HepG2 (cell line): Measurements from ENCODE around the gene RBBP8NL. TPM values are rescaled to one million over a fixed set of nuclear protein-coding genes. Genes with fewer than 3 reads are reported as not detected.
A peak's percentile ranks its signal among the peaks of the same experiment; 100 is the strongest.

ENCODE experiments used
- HNRNPH1 ChIP-seq: fragments of 200-400 bp; formaldehyde crosslinking; optimal IDR thresholded peaks from 2 replicates; pipeline ENCODE3; 2017; ENCODE audit warnings: mild to moderate bottlenecking, low read depth, low read length
- KLF6 ChIP-seq: IDR thresholded peaks from 2 replicates; pipeline ENCODE4 v1.8.0; 2016; ENCODE audit warnings: missing biosample characterization, missing genetic modification reagents
- MYC ChIP-seq: sonication (generic); formaldehyde crosslinking; IDR thresholded peaks from 2 replicates; pipeline ENCODE4 v1.9.0; 2021; ENCODE audit warnings: missing genetic modification reagents, borderline replicate concordance
- NR2F6 ChIP-seq, 2 experiments: IDR thresholded peaks; 2 replicates each; pipeline ENCODE4 v1.6.1; 2016; ENCODE audit warnings: antibody characterized with exemption in 1 of 2, mild to moderate bottlenecking in 1 of 2
- SP4 ChIP-seq: sonication (generic); formaldehyde crosslinking; IDR thresholded peaks from 2 replicates; pipeline ENCODE4 v1.8.1; 2023; ENCODE audit warnings: mild to moderate bottlenecking, missing genetic modification reagents
- TCF7L2 ChIP-seq: IDR thresholded peaks from 2 replicates; pipeline ENCODE4 v1.6.1; 2011; ENCODE audit warnings: mild to moderate bottlenecking, low read depth, low read length, moderate library complexity
- TSC22D2 ChIP-seq: sonication (generic); formaldehyde crosslinking; IDR thresholded peaks from 2 replicates; pipeline ENCODE4 v1.5.1; 2020; ENCODE audit warnings: missing genetic modification reagents, mild to moderate bottlenecking, borderline replicate concordance
- ZNF17 ChIP-seq: sonication (generic); formaldehyde crosslinking; IDR thresholded peaks from 2 replicates; pipeline ENCODE4 v1.5.0; 2020; ENCODE audit warnings: mild to moderate bottlenecking, missing genetic modification reagents
- ZNF276 ChIP-seq: sonication (generic); formaldehyde crosslinking; IDR thresholded peaks from 2 replicates; pipeline ENCODE4 v1.4.0; 2020; ENCODE audit warnings: mild to moderate bottlenecking, low read depth, missing genetic modification reagents
- ZNF33B ChIP-seq: sonication (generic); formaldehyde crosslinking; IDR thresholded peaks from 2 replicates; pipeline ENCODE4 v1.5.1; 2020; ENCODE audit warnings: mild to moderate bottlenecking, missing genetic modification reagents
- ZNF552 ChIP-seq: sonication (generic); formaldehyde crosslinking; IDR thresholded peaks from 2 replicates; pipeline ENCODE4 v1.9.0; 2022; ENCODE audit warnings: missing genetic modification reagents, mild to moderate bottlenecking, borderline replicate concordance
- ZNF562 ChIP-seq: sonication (generic); formaldehyde crosslinking; IDR thresholded peaks from 2 replicates; pipeline ENCODE4 v1.8.0; 2022; ENCODE audit warnings: missing genetic modification reagents, borderline replicate concordance
- ZNF703 ChIP-seq: sonication (generic); formaldehyde crosslinking; IDR thresholded peaks from 2 replicates; pipeline ENCODE4 v1.5.1; 2020; ENCODE audit warnings: missing genetic modification reagents, mild to moderate bottlenecking, moderate library complexity, borderline replicate concordance
- ZNF709 ChIP-seq: sonication (generic); formaldehyde crosslinking; IDR thresholded peaks from 2 replicates; pipeline ENCODE4 v1.5.0; 2020; ENCODE audit warnings: mild to moderate bottlenecking, missing genetic modification reagents
- polyA plus RNA-seq, 8 experiments: library from polyadenylated mRNA; depleted of rRNA in 3 of 8; stranded (reverse) in 7 of 8; unstranded in 1 of 8; fragments of >200 nt; fragmentation: Illumina TruSeq in 4 of 8; extraction: Trizol in 4 of 8; gene quantifications; 2 replicates each; pipeline versions ENCODE4 v1.2.1 to v1.2.3, GENCODE V29; 2011 to 2016; ENCODE audit warnings: low read depth in 4 of 8, missing spikeins in 1 of 8, mixed read lengths in 1 of 8; ENCODE audit not compliant: insufficient read depth in 1 of 8
- total RNA-seq, 5 experiments: library from RNA; depleted of rRNA; stranded (reverse); fragments of >200 nt; fragmentation: Illumina TruSeq; extraction: Trizol; gene quantifications; 2 replicates each; pipeline ENCODE4 v1.2.3, GENCODE V29; 2016; ENCODE audit warnings: low read depth in 1 of 5
- TF ChIP-seq, protein P1 (sequence below): sonication (generic); formaldehyde crosslinking; IDR thresholded peaks from 2 replicates; pipeline ENCODE4 v1.4.0; 2020; ENCODE audit warnings: mild to moderate bottlenecking, missing genetic modification reagents, borderline replicate concordance
- TF ChIP-seq, protein P2 (sequence below): sonication (generic); formaldehyde crosslinking; IDR thresholded peaks from 2 replicates; pipeline ENCODE4; 2020; ENCODE audit warnings: missing genetic modification reagents, mild to moderate bottlenecking, borderline replicate concordance
- TF ChIP-seq, protein P3 (sequence below): sonication (generic); formaldehyde crosslinking; IDR thresholded peaks from 2 replicates; pipeline ENCODE4 v1.5.0; 2020; ENCODE audit warnings: mild to moderate bottlenecking, missing genetic modification reagents, moderate library complexity

The RBBP8NL gene
- total and polyA plus RNA-seq, 2 of the 13 experiments (the other 11 are each of a cell fraction or from before 2014, with no cell fraction given) = 0.69 to 0.86 TPM

GRCh38 chr20:62411479-62412193 lies 15.7 kb downstream of the RBBP8NL start (continued):
- TF ChIP-seq, protein P1, sequence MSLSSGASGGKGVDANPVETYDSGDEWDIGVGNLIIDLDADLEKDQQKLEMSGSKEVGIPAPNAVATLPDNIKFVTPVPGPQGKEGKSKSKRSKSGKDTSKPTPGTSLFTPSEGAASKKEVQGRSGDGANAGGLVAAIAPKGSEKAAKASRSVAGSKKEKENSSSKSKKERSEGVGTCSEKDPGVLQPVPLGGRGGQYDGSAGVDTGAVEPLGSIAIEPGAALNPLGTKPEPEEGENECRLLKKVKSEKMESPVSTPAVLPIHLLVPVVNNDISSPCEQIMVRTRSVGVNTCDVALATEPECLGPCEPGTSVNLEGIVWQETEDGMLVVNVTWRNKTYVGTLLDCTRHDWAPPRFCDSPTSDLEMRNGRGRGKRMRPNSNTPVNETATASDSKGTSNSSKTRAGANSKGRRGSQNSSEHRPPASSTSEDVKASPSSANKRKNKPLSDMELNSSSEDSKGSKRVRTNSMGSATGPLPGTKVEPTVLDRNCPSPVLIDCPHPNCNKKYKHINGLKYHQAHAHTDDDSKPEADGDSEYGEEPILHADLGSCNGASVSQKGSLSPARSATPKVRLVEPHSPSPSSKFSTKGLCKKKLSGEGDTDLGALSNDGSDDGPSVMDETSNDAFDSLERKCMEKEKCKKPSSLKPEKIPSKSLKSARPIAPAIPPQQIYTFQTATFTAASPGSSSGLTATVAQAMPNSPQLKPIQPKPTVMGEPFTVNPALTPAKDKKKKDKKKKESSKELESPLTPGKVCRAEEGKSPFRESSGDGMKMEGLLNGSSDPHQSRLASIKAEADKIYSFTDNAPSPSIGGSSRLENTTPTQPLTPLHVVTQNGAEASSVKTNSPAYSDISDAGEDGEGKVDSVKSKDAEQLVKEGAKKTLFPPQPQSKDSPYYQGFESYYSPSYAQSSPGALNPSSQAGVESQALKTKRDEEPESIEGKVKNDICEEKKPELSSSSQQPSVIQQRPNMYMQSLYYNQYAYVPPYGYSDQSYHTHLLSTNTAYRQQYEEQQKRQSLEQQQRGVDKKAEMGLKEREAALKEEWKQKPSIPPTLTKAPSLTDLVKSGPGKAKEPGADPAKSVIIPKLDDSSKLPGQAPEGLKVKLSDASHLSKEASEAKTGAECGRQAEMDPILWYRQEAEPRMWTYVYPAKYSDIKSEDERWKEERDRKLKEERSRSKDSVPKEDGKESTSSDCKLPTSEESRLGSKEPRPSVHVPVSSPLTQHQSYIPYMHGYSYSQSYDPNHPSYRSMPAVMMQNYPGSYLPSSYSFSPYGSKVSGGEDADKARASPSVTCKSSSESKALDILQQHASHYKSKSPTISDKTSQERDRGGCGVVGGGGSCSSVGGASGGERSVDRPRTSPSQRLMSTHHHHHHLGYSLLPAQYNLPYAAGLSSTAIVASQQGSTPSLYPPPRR (CRISPR knock-in tag) = no peak; the same call in 1 of the 2 replicates
- TF ChIP-seq NR2F6 (IDR thresholded peaks at IDR 0.05) (peak; percentile 15; the same call in 1 of the 2 replicates), NR2F6 (CRISPR knock-in tag; IDR thresholded peaks at IDR 0.05) (peak; percentile 77), HNRNPH1 (no peak), TCF7L2 (no peak), MYC (peak; percentile 51; the same call in 1 of the 2 replicates), ZNF552 (CRISPR knock-in tag) (no peak), SP4 (CRISPR knock-in tag) (peak; percentile 53; the same call in 1 of the 2 replicates), ZNF562 (CRISPR knock-in tag) (no peak), KLF6 (CRISPR knock-in tag) (no peak; the same call in 1 of the 2 replicates), ZNF17 (CRISPR knock-in tag) (no peak), ZNF33B (CRISPR knock-in tag) (no peak), ZNF703 (CRISPR knock-in tag) (peak; percentile 96), ZNF276 (CRISPR knock-in tag) (0 out of 2 replicates have a peak, but pooled peaks have one; percentile 39), ZNF709 (CRISPR knock-in tag) (no peak), TSC22D2 (peak; percentile 44; the same call in 1 of the 2 replicates)
- TF ChIP-seq, protein P2, sequence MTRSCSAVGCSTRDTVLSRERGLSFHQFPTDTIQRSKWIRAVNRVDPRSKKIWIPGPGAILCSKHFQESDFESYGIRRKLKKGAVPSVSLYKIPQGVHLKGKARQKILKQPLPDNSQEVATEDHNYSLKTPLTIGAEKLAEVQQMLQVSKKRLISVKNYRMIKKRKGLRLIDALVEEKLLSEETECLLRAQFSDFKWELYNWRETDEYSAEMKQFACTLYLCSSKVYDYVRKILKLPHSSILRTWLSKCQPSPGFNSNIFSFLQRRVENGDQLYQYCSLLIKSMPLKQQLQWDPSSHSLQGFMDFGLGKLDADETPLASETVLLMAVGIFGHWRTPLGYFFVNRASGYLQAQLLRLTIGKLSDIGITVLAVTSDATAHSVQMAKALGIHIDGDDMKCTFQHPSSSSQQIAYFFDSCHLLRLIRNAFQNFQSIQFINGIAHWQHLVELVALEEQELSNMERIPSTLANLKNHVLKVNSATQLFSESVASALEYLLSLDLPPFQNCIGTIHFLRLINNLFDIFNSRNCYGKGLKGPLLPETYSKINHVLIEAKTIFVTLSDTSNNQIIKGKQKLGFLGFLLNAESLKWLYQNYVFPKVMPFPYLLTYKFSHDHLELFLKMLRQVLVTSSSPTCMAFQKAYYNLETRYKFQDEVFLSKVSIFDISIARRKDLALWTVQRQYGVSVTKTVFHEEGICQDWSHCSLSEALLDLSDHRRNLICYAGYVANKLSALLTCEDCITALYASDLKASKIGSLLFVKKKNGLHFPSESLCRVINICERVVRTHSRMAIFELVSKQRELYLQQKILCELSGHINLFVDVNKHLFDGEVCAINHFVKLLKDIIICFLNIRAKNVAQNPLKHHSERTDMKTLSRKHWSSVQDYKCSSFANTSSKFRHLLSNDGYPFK = peak; percentile 84; the same call in 1 of the 2 replicates
- TF ChIP-seq, protein P3, sequence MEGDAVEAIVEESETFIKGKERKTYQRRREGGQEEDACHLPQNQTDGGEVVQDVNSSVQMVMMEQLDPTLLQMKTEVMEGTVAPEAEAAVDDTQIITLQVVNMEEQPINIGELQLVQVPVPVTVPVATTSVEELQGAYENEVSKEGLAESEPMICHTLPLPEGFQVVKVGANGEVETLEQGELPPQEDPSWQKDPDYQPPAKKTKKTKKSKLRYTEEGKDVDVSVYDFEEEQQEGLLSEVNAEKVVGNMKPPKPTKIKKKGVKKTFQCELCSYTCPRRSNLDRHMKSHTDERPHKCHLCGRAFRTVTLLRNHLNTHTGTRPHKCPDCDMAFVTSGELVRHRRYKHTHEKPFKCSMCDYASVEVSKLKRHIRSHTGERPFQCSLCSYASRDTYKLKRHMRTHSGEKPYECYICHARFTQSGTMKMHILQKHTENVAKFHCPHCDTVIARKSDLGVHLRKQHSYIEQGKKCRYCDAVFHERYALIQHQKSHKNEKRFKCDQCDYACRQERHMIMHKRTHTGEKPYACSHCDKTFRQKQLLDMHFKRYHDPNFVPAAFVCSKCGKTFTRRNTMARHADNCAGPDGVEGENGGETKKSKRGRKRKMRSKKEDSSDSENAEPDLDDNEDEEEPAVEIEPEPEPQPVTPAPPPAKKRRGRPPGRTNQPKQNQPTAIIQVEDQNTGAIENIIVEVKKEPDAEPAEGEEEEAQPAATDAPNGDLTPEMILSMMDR (CRISPR knock-in tag) = peak; percentile 56
